HCT116 (cell line): ENCODE results near the gene HIBADH. TPM values are rescaled to one million over a fixed set of nuclear protein-coding genes. Genes with fewer than 3 reads are reported as not detected.

Experiments
- ATAC-seq: fragments of 200-7000 bp; cut with Tn5 transposase; 2 replicates; pipeline ENCODE4 v1.9.1; 2020; ENCODE audit warnings: mild to moderate bottlenecking, moderate library complexity
- BruUV-seq: library from RNA; stranded (reverse); fragments of 400-500 nt; replicated peaks from 2 replicates; lab custom pipeline; 2021; lab: Mats Ljungman, UMichigan
- CTCF ChIA-PET: fragments of 300-600 bp; sonication (Branson Sonifier 250); formaldehyde crosslinking; loops from one replicate; lab custom pipeline; 2021; ENCODE audit warnings: antibody characterized with exemption; lab: Charles Lee
- POLR2A ChIA-PET: fragments of 300-600, 350-600 bp; sonication (Branson Sonifier 250); formaldehyde crosslinking; loops from one replicate; lab custom pipeline; 2021; ENCODE audit warnings: antibody characterized with exemption; lab: Charles Lee
- RAD21 ChIA-PET, 2 experiments: fragments of 300-600 bp; sonication (Branson Sonifier 250); formaldehyde crosslinking; loops; one replicate each; lab custom pipeline; 2023; ENCODE audit warnings: low total read pairs in 2 of 2; ENCODE audit not compliant: uncharacterized antibody in 2 of 2, unreplicated experiment in 2 of 2, low non-redundant PET in 1 of 2; lab: Charles Lee
- DNase-seq: peaks from one replicate; pipeline ENCODE4 v3.0.0-alpha.2; 2010; ENCODE audit warnings: low read depth, low spot score
- H2AFZ ChIP-seq: fragments of 200-600 bp; shearing (Covaris generic), sonication (generic); 2 replicates; pipeline ENCODE4 v1.6.1; 2017; ENCODE audit warnings: low read depth, mixed run types, mixed read lengths, antibody characterized with exemption, low read length; ENCODE audit not compliant: poor library complexity, severe bottlenecking
- H3K27ac ChIP-seq: 2 replicates; pipeline ENCODE4 v1.5.1; 2012; ENCODE audit warnings: low read depth, low read length
- H3K27me3 ChIP-seq: fragments of 200-600 bp; sonication (generic); 2 replicates; pipeline ENCODE4 v1.6.1; 2016; ENCODE audit warnings: mixed run types, low read length, mixed read lengths; ENCODE audit not compliant: insufficient read depth
- H3K36me3 ChIP-seq, 2 experiments: fragments of 200-500 bp in 1 of 2; fragments of 200-600 bp in 1 of 2; sonication (Bioruptor generic) in 1 of 2; sonication (generic) in 1 of 2; 2 replicates each; pipeline versions ENCODE4 v1.5.1 to v1.6.1; 2014 to 2016; ENCODE audit warnings: low read length in 2 of 2, inconsistent platforms in 1 of 2, mixed read lengths in 1 of 2, mixed run types in 1 of 2; ENCODE audit not compliant: insufficient read depth in 2 of 2, control insufficient read depth in 1 of 2
- H3K4me1 ChIP-seq, 2 experiments: fragments of 200-600 bp in 1 of 2; sonication (generic) in 1 of 2; 2 replicates each; pipeline versions ENCODE4 v1.5.1 to v1.6.1; 2012 to 2017; ENCODE audit warnings: low read length in 2 of 2, inconsistent platforms in 1 of 2, mild to moderate bottlenecking in 1 of 2, mixed read lengths in 1 of 2, mixed run types in 1 of 2, moderate library complexity in 1 of 2; ENCODE audit not compliant: insufficient read depth in 2 of 2, control insufficient read depth in 1 of 2
- H3K4me2 ChIP-seq: fragments of 200-600 bp; sonication (generic); 2 replicates; pipeline ENCODE4 v1.6.1; 2017; ENCODE audit warnings: mixed run types, low read length, mixed read lengths
- H3K4me3 ChIP-seq, 2 experiments: fragments of 200-600 bp in 1 of 2; sonication (generic) in 1 of 2; replicated peaks in 1 of 2; 2 replicates each; pipeline ENCODE4 v1.5.1; 2011 to 2016; ENCODE audit warnings: low read length in 2 of 2, control low read depth in 1 of 2, low read depth in 1 of 2, mild to moderate bottlenecking in 1 of 2, mixed read lengths in 1 of 2, mixed run types in 1 of 2
- H3K79me2 ChIP-seq: fragments of 200-600 bp; sonication (generic); 2 replicates; pipeline ENCODE4 v1.6.1; 2017; ENCODE audit warnings: mild to moderate bottlenecking, mixed run types, low read length, moderate library complexity, mixed read lengths; ENCODE audit not compliant: insufficient read depth
- H3K9ac ChIP-seq: fragments of 200-600 bp; sonication (generic); 2 replicates; pipeline ENCODE4 v1.6.1; 2016; ENCODE audit warnings: low read length, mixed read lengths
- H3K9me2 ChIP-seq: fragments of 200-600 bp; sonication (generic), shearing (Covaris generic); 2 replicates; pipeline ENCODE4 v1.6.1; 2017; ENCODE audit warnings: mixed run types, mild to moderate bottlenecking, moderate library complexity; ENCODE audit not compliant: insufficient read depth
- H3K9me3 ChIP-seq, 2 experiments: fragments of 200-500 bp in 1 of 2; fragments of 200-600 bp in 1 of 2; sonication (Bioruptor generic) in 1 of 2; sonication (generic) in 1 of 2; 2 replicates each; pipeline ENCODE4 v1.6.1; 2014 to 2017; ENCODE audit warnings: low read length in 2 of 2, mixed read lengths in 2 of 2, inconsistent platforms in 1 of 2, low read depth in 1 of 2, mild to moderate bottlenecking in 1 of 2, mixed run types in 1 of 2, moderate library complexity in 1 of 2; ENCODE audit not compliant: control insufficient read depth in 1 of 2, insufficient read depth in 1 of 2
- H4K20me1 ChIP-seq: fragments of 200-600 bp; sonication (generic), shearing (Covaris generic); 2 replicates; pipeline ENCODE4 v1.6.1; 2017; ENCODE audit warnings: mixed run types, mild to moderate bottlenecking, moderate library complexity; ENCODE audit not compliant: insufficient read depth
- CBX3 ChIP-seq: IDR thresholded peaks from 2 replicates; pipeline ENCODE4 v1.6.1; 2012; ENCODE audit warnings: low read depth
- CTCF ChIP-seq, 3 experiments: fragments of 200-600 bp in 1 of 3; sonication (generic) in 1 of 3; IDR thresholded peaks in 2 of 3; conservative IDR thresholded peaks in 1 of 3; 2 replicates each; pipeline ENCODE4 v1.5.1; 2012 to 2017; ENCODE audit warnings: low read depth in 2 of 3, low read length in 2 of 3, antibody characterized with exemption in 1 of 3, borderline replicate concordance in 1 of 3, control low read depth in 1 of 3, mild to moderate bottlenecking in 1 of 3, mixed read lengths in 1 of 3, mixed run types in 1 of 3, moderate library complexity in 1 of 3; ENCODE audit not compliant: insufficient read depth in 1 of 3
- EZH2 ChIP-seq: fragments of 200-600 bp; sonication (generic); IDR thresholded peaks from 2 replicates; pipeline ENCODE4 v1.6.1; 2017; ENCODE audit warnings: antibody characterized with exemption, mixed run types
- FOSL1 ChIP-seq: IDR thresholded peaks from 2 replicates; pipeline ENCODE4 v1.6.1; 2012; ENCODE audit warnings: low read depth
- POLR2A ChIP-seq: IDR thresholded peaks from 2 replicates; pipeline ENCODE4 v1.7.0; 2011; ENCODE audit warnings: borderline replicate concordance; ENCODE audit not compliant: insufficient read depth, insufficient read length; ENCODE audit errors: extremely low read depth
- POLR2AphosphoS5 ChIP-seq: IDR thresholded peaks from 2 replicates; pipeline ENCODE4 v1.6.1; 2011; ENCODE audit warnings: mild to moderate bottlenecking, low read depth, low read length, moderate library complexity
- RAD21 ChIP-seq: IDR thresholded peaks from 2 replicates; pipeline ENCODE4 v1.6.1; 2012; ENCODE audit warnings: low read depth, mild to moderate bottlenecking
- REST ChIP-seq: IDR thresholded peaks from 2 replicates; pipeline ENCODE4 v1.6.1; 2012; ENCODE audit warnings: low read depth
- SIN3A ChIP-seq: IDR thresholded peaks from 2 replicates; pipeline ENCODE4 v1.6.1; 2012; ENCODE audit warnings: low read depth
- SP1 ChIP-seq: IDR thresholded peaks from 2 replicates; pipeline ENCODE4 v1.6.1; 2012; ENCODE audit warnings: low read depth
- SRF ChIP-seq: IDR thresholded peaks from 2 replicates; pipeline ENCODE4 v1.6.1; 2012; ENCODE audit warnings: low read depth
- YY1 ChIP-seq: IDR thresholded peaks from 2 replicates; pipeline ENCODE4 v1.6.1; 2011; ENCODE audit warnings: low read length, low read depth, moderate library complexity, mild to moderate bottlenecking; ENCODE audit not compliant: insufficient replicate concordance; ENCODE audit errors: extremely low read depth
- ZNF274 ChIP-seq: fragments of 200-500 bp; sonication (Bioruptor generic); IDR thresholded peaks from 2 replicates; pipeline ENCODE4 v1.6.1; 2014; ENCODE audit warnings: mild to moderate bottlenecking, low read depth, low read length, inconsistent platforms
- intact Hi-C: fragments of 100-400 bp; cut with micrococcal nuclease; formaldehyde crosslinking; loops from 2 replicates; pipeline ENCODE4 v1.10.0; 2022
- total RNA-seq: library from RNA; stranded (reverse); gene quantifications from one replicate; pipeline ENCODE4 v1.2.1, GENCODE V29; 2021; ENCODE audit not compliant: unreplicated experiment
- TF ChIP-seq, protein P1 (sequence below): IDR thresholded peaks from 2 replicates; pipeline ENCODE4 v1.6.1; 2012

The HIBADH gene
- total RNA-seq, 1 experiment from 2014 or later: 32.4 TPM

GRCh38 chr7:27641581-27642230, 21.0 kb downstream of the HIBADH start:
- Histone ChIP-seq H3K9me3 (no peaks in the 10 kb centered on the region), H3K27me3 (no peaks in the 10 kb centered on the region), H3K36me3 (no peaks in the 10 kb centered on the region), H3K9ac (no peak overlapping the region), H2AFZ (no peak overlapping the region), H4K20me1 (no peaks in the 10 kb centered on the region), H3K4me2 (peak overlapping the region; percentile 43), H3K27ac (no peak overlapping the region), H3K79me2 (peaks cover 3% of the 10 kb centered on the region; the same call in 1 of the 2 replicates), H3K4me1 (peaks cover 14 to 18% of the 10 kb centered on the region in 2 experiments; a peak in 3 of 4 replicates), H3K4me3 (peak overlapping the region in 1 of 2 experiments; percentile 6; a peak in 1 of 4 replicates), H3K9me2 (no peaks in the 10 kb centered on the region)
- intact Hi-C loops: no loop called here
- CTCF ChIA-PET: interaction anchor here (1.2 to 1.8 kb wide), 2 partner anchors 133 to 279 kb away, joined by 3 to 5 read pairs; no protein-coding TSS in a partner anchor
- BruUV-seq: no TSS peak
- POLR2A ChIA-PET: no interaction called here
- RAD21 ChIA-PET: no interaction called here
- no peak for DNase-seq
- ATAC-seq: no peak; the same call in 1 of the 2 replicates
- no peak for TF ChIP-seq YY1
- no peak for TF ChIP-seq REST
- TF ChIP-seq, protein P1, sequence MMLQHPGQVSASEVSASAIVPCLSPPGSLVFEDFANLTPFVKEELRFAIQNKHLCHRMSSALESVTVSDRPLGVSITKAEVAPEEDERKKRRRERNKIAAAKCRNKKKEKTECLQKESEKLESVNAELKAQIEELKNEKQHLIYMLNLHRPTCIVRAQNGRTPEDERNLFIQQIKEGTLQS: no peak
- TF ChIP-seq POLR2A: no peak
- TF ChIP-seq POLR2AphosphoS5: no peak
- TF ChIP-seq ZNF274: no peak
- no peak for TF ChIP-seq FOSL1
- no peak for TF ChIP-seq EZH2
- TF ChIP-seq SP1: no peak
- TF ChIP-seq RAD21: no peak
- TF ChIP-seq SIN3A: no peak
- no peak for TF ChIP-seq CTCF (IDR thresholded peaks at IDR 0.05 in 2 of 3, conservative IDR thresholded peaks at IDR 0.05 in 1 of 3; ENCODE audit: borderline replicate concordance in 1 of 3, insufficient read depth in 1 of 3, low read depth in 2 of 3, low read length in 2 of 3)
- TF ChIP-seq SRF: no peak
- no peak for TF ChIP-seq CBX3
